Mesenteric fat pad (tissue), 1 donor: ENCODE results near the gene DNAJC6. TPM values are rescaled to one million over a fixed set of nuclear protein-coding genes. Genes with fewer than 3 reads are reported as not detected.
"Not testable (repeated sequence)": the region's sequence is repeated elsewhere in the genome, so short reads cannot be mapped to it uniquely, and the experiment has no call there.

Experiments
- DNase-seq: peaks from one replicate; pipeline ENCODE4 v3.0.0-alpha.2; 2020; ENCODE audit warnings: low spot score
- total RNA-seq: library from RNA; stranded (reverse); fragmentation: NEBNext Ultra II Directional; extraction: Animal tissue kit (Norgen Biotek cat#: 25700); gene quantifications from one replicate; pipeline ENCODE4 v1.2.1, GENCODE V29; 2021
- donor health status: DM: yes; HTN: yes; CAD: no.

Gene DNAJC6
- total RNA-seq, 1 donor from 2014 or later: 1.9 TPM

DNA sequence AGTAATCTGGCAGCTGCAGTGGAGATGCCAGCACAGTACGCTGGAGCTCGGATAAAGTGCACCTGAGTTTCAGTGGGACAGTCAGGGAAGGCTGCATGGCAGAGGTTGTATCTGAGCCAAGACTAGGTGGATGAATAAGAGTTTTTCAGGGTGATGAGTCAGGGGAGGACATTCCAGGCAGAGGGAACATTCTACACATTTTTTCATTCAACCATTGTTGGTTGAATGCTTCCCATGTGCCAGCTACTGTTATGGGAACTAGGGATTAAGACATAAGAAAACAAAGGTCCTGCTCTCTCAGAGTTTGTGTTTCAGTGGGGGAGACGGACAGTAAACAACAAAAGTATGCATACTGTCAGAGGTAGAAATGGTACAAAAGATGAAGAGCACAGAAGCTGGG is 116.4 kb downstream of the DNAJC6 start:
- DNase-seq: no peak

GRCh38 chr1:65429078-65429477 is 119.7 kb downstream of the DNAJC6 start:
- no peak for DNase-seq

- DNase-seq: no peak
Measured at GRCh38 chr1:65429806-65430205, 120.5 kb downstream of the DNAJC6 start.

DNA sequence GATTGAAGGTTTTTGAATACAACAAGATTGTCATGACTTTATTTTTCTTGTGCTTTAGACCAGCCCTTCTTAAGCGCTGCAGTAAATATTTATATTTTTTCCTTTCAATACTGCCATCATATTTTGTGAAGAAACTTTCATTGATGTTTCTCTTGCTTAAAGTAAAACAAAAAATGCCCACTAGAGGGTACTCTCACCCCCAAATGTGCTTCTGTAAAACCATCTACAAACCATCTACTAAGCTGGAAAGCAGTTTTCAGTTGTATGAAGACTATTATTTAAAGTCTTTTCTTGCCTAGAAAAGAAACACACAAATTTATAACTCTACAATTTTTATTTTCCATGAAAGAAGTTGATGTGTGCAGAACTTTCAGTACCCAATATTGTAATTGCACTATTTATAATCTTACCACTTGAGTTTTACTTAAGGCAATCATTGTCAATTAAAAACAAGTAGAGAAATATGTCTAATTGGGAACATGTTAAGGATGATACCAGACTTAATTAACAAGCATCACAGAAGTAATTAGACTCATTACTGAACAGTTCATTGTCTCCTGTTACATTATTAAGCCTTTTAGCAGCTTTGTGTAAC is 121.9 kb downstream of the DNAJC6 start:
- no peak for DNase-seq

GRCh38 chr1:65432918-65433317 is 123.6 kb downstream of the DNAJC6 start:
- DNase-seq: no peak

GRCh38 chr1:65434255-65434654 is 124.9 kb downstream of the DNAJC6 start:
- DNase-seq: no peak

GRCh38 chr1:65434760-65435159 is 125.4 kb downstream of the DNAJC6 start:
- DNase-seq: no peak

- DNase-seq: no peak
Measured at GRCh38 chr1:65435987-65436386, 126.6 kb downstream of the DNAJC6 start.

GRCh38 chr1:65437616-65438015 is 128.3 kb downstream of the DNAJC6 start:
- DNase-seq: no peak

- no peak for DNase-seq
Measured at GRCh38 chr1:65440322-65440900, 131.1 kb downstream of the DNAJC6 start.

GRCh38 chr1:65440915-65441314 is 131.6 kb downstream of the DNAJC6 start:
- DNase-seq: no peak

DNA sequence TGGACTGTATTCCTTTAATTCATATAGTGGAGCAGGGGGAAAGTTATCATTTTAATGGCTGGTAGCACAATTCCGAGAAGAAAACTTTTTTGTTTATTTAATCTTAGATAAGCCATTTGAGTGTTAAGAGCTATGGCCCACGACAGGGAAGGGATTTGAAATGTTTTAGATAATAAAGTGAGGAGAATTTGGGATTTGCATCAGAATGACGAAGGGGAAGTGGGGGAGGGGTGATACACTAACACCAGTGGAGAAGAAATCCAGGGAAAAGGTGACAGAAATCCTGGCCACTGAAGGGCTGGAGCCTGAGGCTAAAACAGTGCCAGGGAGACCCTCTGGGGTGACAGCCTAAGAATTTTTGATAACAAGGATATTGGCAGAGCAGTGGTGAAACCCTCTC is 132.1 kb downstream of the DNAJC6 start:
- no peak for DNase-seq

GRCh38 chr1:65442442-65442841 is 133.1 kb downstream of the DNAJC6 start:
- no peak for DNase-seq

GRCh38 chr1:65443647-65444046 is 134.3 kb downstream of the DNAJC6 start:
- no peak for DNase-seq

GRCh38 chr1:65444128-65444640 is 134.8 kb downstream of the DNAJC6 start:
- DNase-seq: no peak

- no peak for DNase-seq
Measured at GRCh38 chr1:65445837-65446236, 136.5 kb downstream of the DNAJC6 start.

- no peak for DNase-seq
Measured at GRCh38 chr1:65449214-65449823, 140.0 kb downstream of the DNAJC6 start.

DNA sequence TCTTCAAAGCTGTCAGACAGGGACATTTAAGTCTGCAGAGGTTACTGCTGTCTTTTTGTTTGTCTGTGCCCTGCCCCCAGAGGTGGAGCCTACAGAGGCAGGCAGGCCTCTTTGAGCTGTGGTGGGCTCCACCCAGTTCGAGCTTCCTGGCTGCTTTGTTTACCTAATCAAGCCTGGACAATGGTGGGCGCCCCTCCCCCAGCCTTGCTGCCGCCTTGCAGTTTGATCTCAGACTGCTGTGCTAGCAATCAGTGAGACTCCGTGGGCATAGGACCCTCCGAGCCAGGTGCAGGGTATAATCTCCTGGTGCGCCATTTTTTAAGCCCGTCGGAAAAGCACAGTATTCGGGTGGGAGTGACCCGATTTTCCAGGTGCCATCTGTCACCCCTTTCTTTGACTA is 146.3 kb downstream of the DNAJC6 start:
- DNase-seq: not testable (repeated sequence)

DNA sequence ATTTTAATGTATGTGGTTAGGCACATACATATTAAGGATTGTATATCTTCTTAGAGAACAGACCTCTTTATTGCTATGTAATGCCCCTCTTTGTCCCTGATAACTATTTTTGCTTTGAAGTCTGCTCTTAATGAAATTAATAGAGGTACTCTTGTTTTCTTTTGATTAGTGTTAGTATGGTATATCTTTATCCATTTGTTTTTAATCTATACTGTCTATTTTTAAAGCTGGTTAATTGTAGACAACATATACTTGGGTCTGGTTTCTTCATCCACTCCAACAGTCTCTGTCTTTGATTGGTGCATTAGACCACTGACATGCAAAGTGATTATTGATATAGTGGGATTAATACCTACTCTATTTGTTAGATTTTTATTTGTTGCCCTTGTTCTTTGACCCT is 147.1 kb downstream of the DNAJC6 start:
- DNase-seq: no peak

GRCh38 chr1:65457868-65458267 is 148.5 kb downstream of the DNAJC6 start:
- DNase-seq: no peak

GRCh38 chr1:65458730-65459396 is 149.5 kb downstream of the DNAJC6 start:
- no peak for DNase-seq

- no peak for DNase-seq
Measured at GRCh38 chr1:65459397-65459768, 150.0 kb downstream of the DNAJC6 start.
